Measurements from ENCODE around the gene HLA-C. TPM values are rescaled to one million over a fixed set of nuclear protein-coding genes. Genes with fewer than 3 reads are reported as not detected.

The HLA-C gene
- 160 and 169 TPM in 2 replicates for polyA plus RNA-seq (2013)

DNA sequence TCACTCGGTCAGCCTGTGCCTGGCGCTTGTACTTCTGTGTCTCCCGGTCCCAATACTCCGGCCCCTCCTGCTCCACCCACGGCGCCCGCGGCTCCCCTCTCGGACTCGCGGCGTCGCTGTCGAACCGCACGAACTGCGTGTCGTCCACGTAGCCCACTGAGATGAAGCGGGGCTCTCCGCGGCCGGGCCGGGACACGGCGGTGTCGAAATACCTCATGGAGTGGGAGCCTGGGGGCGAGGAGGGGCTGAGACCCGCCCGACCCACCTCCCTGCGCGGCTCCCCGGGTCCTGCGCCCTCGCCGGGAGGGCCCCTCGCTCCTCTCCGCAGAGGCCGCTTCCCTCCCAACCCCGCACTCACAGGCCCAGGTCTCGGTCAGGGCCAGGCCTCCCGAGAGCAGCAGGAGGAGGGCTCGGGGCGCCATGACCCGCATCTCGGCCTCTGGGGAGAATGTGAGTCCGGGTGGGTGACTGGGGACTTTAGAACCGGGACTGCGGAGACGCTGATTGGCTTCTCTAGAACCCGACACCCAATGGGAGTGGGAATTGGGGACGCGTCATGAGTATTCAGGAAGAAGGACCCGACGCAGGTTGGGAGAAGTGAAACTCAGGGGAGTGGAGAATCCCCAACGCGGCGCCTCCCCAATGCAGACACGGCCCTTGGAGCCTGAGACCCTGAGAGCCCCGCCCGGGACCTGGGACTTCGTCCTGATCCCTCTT, at the start of gene HLA-C:
TSS of gene HLA-C (minus strand) at position 452 of the 717 bp plus-strand sequence. CDS start at position 431, 21 bp downstream.
- peak within 1 kb of the TSS; percentile 84 for H3K4me2 ChIP-seq (ENCODE audit: low read length)
- no peak within 1 kb of the TSS for H4K91ac ChIP-seq (ENCODE audit: low read depth, low read length)
- no peak within 1 kb of the TSS for H3K27ac ChIP-seq (ENCODE audit: low read depth, low read length)
- no peak within 1 kb of the TSS for H3K23ac ChIP-seq (ENCODE audit: low read length)
- H3K36me3 ChIP-seq (ENCODE audit: control insufficient read depth in 1 of 2, insufficient read depth in 2 of 2, low read length in 2 of 2) = peaks cover 12 to 14% of the 10 kb centered on the region in 2 experiments
- peaks cover 6 to 7% of the 10 kb centered on the region in 2 experiments for H3K4me1 ChIP-seq (ENCODE audit: control insufficient read depth in 1 of 2, insufficient read depth in 2 of 2, low read length in 2 of 2)
- peak within 1 kb of the TSS; percentile 59 for H4K12ac ChIP-seq (ENCODE audit: low read depth, low read length)
- peak within 1 kb of the TSS; percentile 42 for H3K4ac ChIP-seq (ENCODE audit: low read depth, low read length)
- peaks cover 4% of the 10 kb centered on the region for H3K79me1 ChIP-seq (ENCODE audit: low read length)
- H3K9me3 ChIP-seq (ENCODE audit: insufficient read depth, low read depth, low read length) = no peaks in the 10 kb centered on the region
- no CpG with 5 or more reads among the region's 62 CpGs for WGBS (ENCODE audit: extremely low coverage, insufficient coverage, insufficient read length)
- H3K4me3 ChIP-seq (ENCODE audit: low read depth, low read length) = peak within 1 kb of the TSS; percentile 75
- peak within 1 kb of the TSS; percentile 88 for H4K8ac ChIP-seq (ENCODE audit: low read depth, low read length)
- DNase-seq = peak; percentile 89 to 93
- peak within 1 kb of the TSS; percentile 77 for H2AFZ ChIP-seq (ENCODE audit: insufficient read depth, low read length, poor library complexity)
- peak within 1 kb of the TSS; percentile 71 for H3K18ac ChIP-seq (ENCODE audit: low read length)
- no peak within 1 kb of the TSS for H2AK5ac ChIP-seq (ENCODE audit: low read length)
- H2BK5ac ChIP-seq (ENCODE audit: low read depth, low read length, poor library complexity) = no peak within 1 kb of the TSS
- no peak within 1 kb of the TSS for H2BK12ac ChIP-seq (ENCODE audit: low read length)
- H3K27me3 ChIP-seq (ENCODE audit: insufficient read depth, low read length) = no peaks in the 10 kb centered on the region
- peak within 1 kb of the TSS; percentile 69 for H3K14ac ChIP-seq (ENCODE audit: low read length)
- H2BK120ac ChIP-seq (ENCODE audit: insufficient read depth, low read length, poor library complexity) = peak within 1 kb of the TSS; percentile 29
- H3K79me2 ChIP-seq (ENCODE audit: control insufficient read depth, insufficient read depth, low read length, poor library complexity) = peaks cover 5% of the 10 kb centered on the region
- no peak within 1 kb of the TSS for H3K9ac ChIP-seq (ENCODE audit: low read length)

DNA sequence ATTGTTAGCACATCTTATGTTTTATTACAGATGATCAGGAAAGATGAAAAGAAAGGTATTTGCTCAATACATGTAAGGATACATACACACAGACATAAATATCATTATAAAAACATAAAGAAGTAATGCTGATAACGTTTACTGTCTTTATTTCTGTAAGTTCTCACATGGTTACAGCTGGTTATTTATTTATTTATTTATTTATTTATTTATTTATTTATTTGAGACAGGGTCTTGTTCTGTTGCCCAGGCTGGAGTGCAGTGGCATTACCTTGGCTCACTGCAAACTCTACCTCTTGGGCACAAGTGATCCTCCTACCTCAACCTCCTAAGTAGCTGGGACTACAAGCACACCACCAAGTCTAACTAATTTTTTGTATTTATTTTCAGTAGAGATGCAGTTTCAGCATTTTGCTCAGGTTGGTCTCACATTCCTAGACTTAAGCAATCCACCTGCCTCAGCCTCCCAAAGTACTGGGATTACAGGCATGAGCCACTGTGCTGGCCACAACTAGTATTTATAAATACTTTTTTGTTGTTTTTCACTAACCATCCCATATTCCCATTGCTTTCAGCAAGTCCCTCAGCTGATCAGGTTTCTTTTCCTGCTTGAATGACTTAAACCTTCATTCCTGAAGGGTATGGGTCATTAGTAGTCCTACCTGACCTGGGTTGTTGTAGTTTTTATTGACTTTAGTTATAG, 49.3 kb upstream of the HLA-C start:
- Histone ChIP-seq H4K91ac (ENCODE audit: low read depth, low read length) (no peak overlapping the region), H3K4me2 (ENCODE audit: low read length) (no peak overlapping the region), H3K27ac (ENCODE audit: low read depth, low read length) (no peak overlapping the region), H2BK12ac (ENCODE audit: low read length) (no peak overlapping the region), H3K14ac (ENCODE audit: low read length) (no peak overlapping the region), H2AFZ (ENCODE audit: insufficient read depth, low read length, poor library complexity) (no peak overlapping the region), H4K8ac (ENCODE audit: low read depth, low read length) (no peak overlapping the region), H3K79me1 (ENCODE audit: low read length) (no peaks in the 10 kb centered on the region), H2AK5ac (ENCODE audit: low read length) (no peak overlapping the region), H3K23ac (ENCODE audit: low read length) (no peak overlapping the region), H3K4me1 (ENCODE audit: control insufficient read depth in 1 of 2, insufficient read depth in 2 of 2, low read length in 2 of 2) (no peaks in the 10 kb centered on the region), H4K12ac (ENCODE audit: low read depth, low read length) (no peak overlapping the region), H2BK120ac (ENCODE audit: insufficient read depth, low read length, poor library complexity) (no peak overlapping the region), H3K27me3 (ENCODE audit: insufficient read depth, low read length) (no peaks in the 10 kb centered on the region), H3K36me3 (ENCODE audit: control insufficient read depth in 1 of 2, insufficient read depth in 2 of 2, low read length in 2 of 2) (no peaks in the 10 kb centered on the region), H3K4ac (ENCODE audit: low read depth, low read length) (no peak overlapping the region), H3K79me2 (ENCODE audit: control insufficient read depth, insufficient read depth, low read length, poor library complexity) (no peaks in the 10 kb centered on the region), H2BK5ac (ENCODE audit: low read depth, low read length, poor library complexity) (no peak overlapping the region), H3K9me3 (ENCODE audit: insufficient read depth, low read depth, low read length) (no peaks in the 10 kb centered on the region), H3K4me3 (ENCODE audit: low read depth, low read length) (no peak overlapping the region), H3K9ac (ENCODE audit: low read length) (no peak overlapping the region), H3K18ac (ENCODE audit: low read length) (no peak overlapping the region)
- no CpG with 5 or more reads among the region's 1 CpG for WGBS (ENCODE audit: extremely low coverage, insufficient coverage, insufficient read length)
- no peak for DNase-seq

GRCh38 chr6:31317036-31317435, 45.1 kb upstream of the HLA-C start:
- Histone ChIP-seq H3K4me2 (ENCODE audit: low read length) (no peak overlapping the region), H3K9ac (ENCODE audit: low read length) (no peak overlapping the region), H3K14ac (ENCODE audit: low read length) (no peak overlapping the region), H3K79me1 (ENCODE audit: low read length) (no peaks in the 10 kb centered on the region), H4K91ac (ENCODE audit: low read depth, low read length) (no peak overlapping the region), H3K79me2 (ENCODE audit: control insufficient read depth, insufficient read depth, low read length, poor library complexity) (no peaks in the 10 kb centered on the region), H4K8ac (ENCODE audit: low read depth, low read length) (no peak overlapping the region), H3K4ac (ENCODE audit: low read depth, low read length) (no peak overlapping the region), H3K27ac (ENCODE audit: low read depth, low read length) (no peak overlapping the region), H3K18ac (ENCODE audit: low read length) (no peak overlapping the region), H3K27me3 (ENCODE audit: insufficient read depth, low read length) (no peaks in the 10 kb centered on the region), H3K36me3 (ENCODE audit: control insufficient read depth in 1 of 2, insufficient read depth in 2 of 2, low read length in 2 of 2) (no peaks in the 10 kb centered on the region), H2BK120ac (ENCODE audit: insufficient read depth, low read length, poor library complexity) (no peak overlapping the region), H3K4me3 (ENCODE audit: low read depth, low read length) (no peak overlapping the region), H2AK5ac (ENCODE audit: low read length) (no peak overlapping the region), H2BK5ac (ENCODE audit: low read depth, low read length, poor library complexity) (no peak overlapping the region), H2AFZ (ENCODE audit: insufficient read depth, low read length, poor library complexity) (no peak overlapping the region), H2BK12ac (ENCODE audit: low read length) (no peak overlapping the region), H3K9me3 (ENCODE audit: insufficient read depth, low read depth, low read length) (no peaks in the 10 kb centered on the region), H3K23ac (ENCODE audit: low read length) (no peak overlapping the region), H4K12ac (ENCODE audit: low read depth, low read length) (no peak overlapping the region), H3K4me1 (ENCODE audit: control insufficient read depth in 1 of 2, insufficient read depth in 2 of 2, low read length in 2 of 2) (no peaks in the 10 kb centered on the region)
- no CpG with 5 or more reads among the region's 2 CpGs for WGBS (ENCODE audit: extremely low coverage, insufficient coverage, insufficient read length)
- DNase-seq = no peak

DNA sequence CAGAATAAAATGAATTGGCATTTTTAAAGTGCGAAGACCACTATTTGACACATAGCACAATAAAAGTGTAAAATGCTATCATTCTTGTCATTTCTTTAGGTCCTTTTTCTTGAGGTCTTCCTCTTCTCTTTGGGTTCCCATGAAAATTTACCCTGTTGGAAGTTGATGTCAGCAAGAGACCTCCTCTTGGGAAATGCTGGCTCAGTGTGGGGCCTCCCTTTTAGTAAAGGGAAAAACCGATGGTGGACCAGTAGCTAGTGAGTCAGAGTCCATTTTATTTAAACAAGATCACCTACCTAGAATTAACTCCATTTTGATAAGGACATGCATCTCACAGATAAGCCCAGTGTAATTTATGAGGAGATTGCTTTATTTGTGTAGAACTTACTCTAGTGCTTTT, 37.7 kb upstream of the HLA-C start:
- Histone ChIP-seq H3K14ac (ENCODE audit: low read length) (no peak overlapping the region), H2AFZ (ENCODE audit: insufficient read depth, low read length, poor library complexity) (no peak overlapping the region), H3K23ac (ENCODE audit: low read length) (no peak overlapping the region), H3K4ac (ENCODE audit: low read depth, low read length) (no peak overlapping the region), H3K9ac (ENCODE audit: low read length) (no peak overlapping the region), H2BK5ac (ENCODE audit: low read depth, low read length, poor library complexity) (no peak overlapping the region), H3K4me2 (ENCODE audit: low read length) (no peak overlapping the region), H3K27me3 (ENCODE audit: insufficient read depth, low read length) (no peaks in the 10 kb centered on the region), H3K27ac (ENCODE audit: low read depth, low read length) (no peak overlapping the region), H4K8ac (ENCODE audit: low read depth, low read length) (no peak overlapping the region), H3K4me1 (ENCODE audit: control insufficient read depth in 1 of 2, insufficient read depth in 2 of 2, low read length in 2 of 2) (no peaks in the 10 kb centered on the region), H4K91ac (ENCODE audit: low read depth, low read length) (no peak overlapping the region), H3K36me3 (ENCODE audit: control insufficient read depth in 1 of 2, insufficient read depth in 2 of 2, low read length in 2 of 2) (no peaks in the 10 kb centered on the region), H2BK12ac (ENCODE audit: low read length) (no peak overlapping the region), H4K12ac (ENCODE audit: low read depth, low read length) (no peak overlapping the region), H3K4me3 (ENCODE audit: low read depth, low read length) (no peak overlapping the region), H2AK5ac (ENCODE audit: low read length) (no peak overlapping the region), H3K9me3 (ENCODE audit: insufficient read depth, low read depth, low read length) (no peaks in the 10 kb centered on the region), H3K18ac (ENCODE audit: low read length) (no peak overlapping the region), H2BK120ac (ENCODE audit: insufficient read depth, low read length, poor library complexity) (no peak overlapping the region), H3K79me1 (ENCODE audit: low read length) (no peaks in the 10 kb centered on the region), H3K79me2 (ENCODE audit: control insufficient read depth, insufficient read depth, low read length, poor library complexity) (no peaks in the 10 kb centered on the region)
- DNase-seq = no peak
- WGBS (ENCODE audit: extremely low coverage, insufficient coverage, insufficient read length) = no CpG with 5 or more reads among the region's 2 CpGs
